ENCODE measurements around the gene AHCTF1. TPM values are rescaled to one million over a fixed set of nuclear protein-coding genes. Genes with fewer than 3 reads are reported as not detected.

AHCTF1 gene
- total RNA-seq, 4 donors from 2014 or later: 32.2 to 106 (median 38.2) TPM

DNA sequence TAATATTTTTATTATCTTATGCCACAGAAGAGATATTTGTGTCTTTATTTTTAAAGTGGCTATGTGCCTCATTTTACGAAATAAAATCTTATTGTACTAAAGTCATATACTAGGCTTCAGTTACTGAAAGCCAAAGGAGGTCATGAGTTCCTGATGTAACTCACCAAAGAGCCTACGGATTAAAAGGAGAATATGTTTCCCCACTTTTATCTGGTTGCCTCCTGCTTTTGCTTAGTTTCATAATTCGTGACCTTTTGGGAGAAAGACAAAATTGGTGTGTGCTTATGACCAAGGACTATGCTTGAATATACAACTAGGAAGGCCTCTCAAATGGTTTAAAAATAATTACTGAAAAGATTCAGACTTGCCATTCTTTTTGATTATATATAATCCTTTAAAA lies 18.2 kb upstream of the AHCTF1 start:
- no peak for TF ChIP-seq POLR2A (IDR thresholded peaks at IDR 0.05)
- TF ChIP-seq POLR2AphosphoS5 (IDR thresholded peaks at IDR 0.05): no peak
- no peak for TF ChIP-seq EP300 (IDR thresholded peaks at IDR 0.05)
- TF ChIP-seq, protein P1, sequence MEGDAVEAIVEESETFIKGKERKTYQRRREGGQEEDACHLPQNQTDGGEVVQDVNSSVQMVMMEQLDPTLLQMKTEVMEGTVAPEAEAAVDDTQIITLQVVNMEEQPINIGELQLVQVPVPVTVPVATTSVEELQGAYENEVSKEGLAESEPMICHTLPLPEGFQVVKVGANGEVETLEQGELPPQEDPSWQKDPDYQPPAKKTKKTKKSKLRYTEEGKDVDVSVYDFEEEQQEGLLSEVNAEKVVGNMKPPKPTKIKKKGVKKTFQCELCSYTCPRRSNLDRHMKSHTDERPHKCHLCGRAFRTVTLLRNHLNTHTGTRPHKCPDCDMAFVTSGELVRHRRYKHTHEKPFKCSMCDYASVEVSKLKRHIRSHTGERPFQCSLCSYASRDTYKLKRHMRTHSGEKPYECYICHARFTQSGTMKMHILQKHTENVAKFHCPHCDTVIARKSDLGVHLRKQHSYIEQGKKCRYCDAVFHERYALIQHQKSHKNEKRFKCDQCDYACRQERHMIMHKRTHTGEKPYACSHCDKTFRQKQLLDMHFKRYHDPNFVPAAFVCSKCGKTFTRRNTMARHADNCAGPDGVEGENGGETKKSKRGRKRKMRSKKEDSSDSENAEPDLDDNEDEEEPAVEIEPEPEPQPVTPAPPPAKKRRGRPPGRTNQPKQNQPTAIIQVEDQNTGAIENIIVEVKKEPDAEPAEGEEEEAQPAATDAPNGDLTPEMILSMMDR (IDR thresholded peaks at IDR 0.05): no peak
- Histone ChIP-seq H3K36me3 (no peaks in the 10 kb centered on the region), H3K9me3 (no peaks in the 10 kb centered on the region), H3K27me3 (no peaks in the 10 kb centered on the region), H3K4me1 (peaks cover 7% of the 10 kb centered on the region), H3K4me3 (no peak overlapping the region), H3K27ac (peak overlapping the region; percentile 58)
- 89% methylated on average over 3 of the region's 3 CpGs for WGBS
- no peak for DNase-seq (ENCODE audit: low spot score in 2 of 2)

DNA sequence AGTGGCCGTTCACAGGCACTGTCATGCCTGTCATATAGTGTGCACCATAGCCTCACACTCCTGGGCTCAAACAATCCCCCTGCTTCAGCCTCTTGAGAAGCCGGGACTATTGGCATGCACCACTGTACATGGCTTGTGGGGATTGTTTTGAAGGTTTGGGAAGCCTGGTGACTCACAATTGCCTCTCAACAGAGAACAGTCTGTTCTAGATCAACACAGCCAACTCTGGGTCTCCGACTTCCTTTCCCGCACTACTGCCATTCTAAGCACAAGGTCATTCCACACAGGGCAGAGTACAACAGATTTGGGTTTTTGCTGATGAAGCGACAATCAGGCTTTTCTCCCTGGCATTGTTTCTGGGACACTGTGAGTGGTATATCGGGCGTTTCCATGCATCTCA lies 15.5 kb upstream of the AHCTF1 start:
- TF ChIP-seq POLR2AphosphoS5 (IDR thresholded peaks at IDR 0.05): peak in 1 of 3 donors; percentile 53
- TF ChIP-seq EP300 (IDR thresholded peaks at IDR 0.05): no peak
- DNase-seq (ENCODE audit: low spot score in 2 of 2): peak in 1 of 2 donors; percentile 77
- Histone ChIP-seq H3K4me1 (peaks cover 7% of the 10 kb centered on the region), H3K36me3 (no peaks in the 10 kb centered on the region), H3K4me3 (no peak overlapping the region), H3K27ac (peak overlapping the region; percentile 83), H3K9me3 (no peaks in the 10 kb centered on the region), H3K27me3 (no peaks in the 10 kb centered on the region)
- WGBS: 74% methylated on average over 7 of the region's 7 CpGs

DNA sequence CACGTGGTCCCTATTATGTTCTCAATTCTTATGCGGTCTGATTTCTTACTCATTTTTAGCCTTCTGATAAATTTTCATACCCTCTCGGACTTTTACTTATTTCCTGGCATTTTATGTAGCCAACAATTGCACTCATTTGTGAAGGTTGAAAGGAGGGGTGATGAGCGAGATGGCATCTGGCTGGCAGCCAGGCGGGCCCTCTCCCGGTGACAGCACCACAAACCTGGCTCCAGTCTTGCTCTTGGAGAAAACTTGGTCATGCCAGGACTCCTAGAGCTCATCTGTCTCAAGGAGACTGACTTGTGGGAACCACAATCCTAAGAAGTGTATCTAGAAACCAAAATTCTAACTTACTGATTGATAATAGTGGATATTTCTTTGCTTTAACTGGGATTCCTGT lies 14.6 kb upstream of the AHCTF1 start:
- TF ChIP-seq, protein P1 (IDR thresholded peaks at IDR 0.05): no peak
- TF ChIP-seq EP300 (IDR thresholded peaks at IDR 0.05) (no peak), POLR2A (IDR thresholded peaks at IDR 0.05) (no peak), POLR2AphosphoS5 (IDR thresholded peaks at IDR 0.05) (no peak)
- no peak for DNase-seq (ENCODE audit: low spot score in 2 of 2)
- H3K27ac ChIP-seq: peak overlapping the region; percentile 83

DNA sequence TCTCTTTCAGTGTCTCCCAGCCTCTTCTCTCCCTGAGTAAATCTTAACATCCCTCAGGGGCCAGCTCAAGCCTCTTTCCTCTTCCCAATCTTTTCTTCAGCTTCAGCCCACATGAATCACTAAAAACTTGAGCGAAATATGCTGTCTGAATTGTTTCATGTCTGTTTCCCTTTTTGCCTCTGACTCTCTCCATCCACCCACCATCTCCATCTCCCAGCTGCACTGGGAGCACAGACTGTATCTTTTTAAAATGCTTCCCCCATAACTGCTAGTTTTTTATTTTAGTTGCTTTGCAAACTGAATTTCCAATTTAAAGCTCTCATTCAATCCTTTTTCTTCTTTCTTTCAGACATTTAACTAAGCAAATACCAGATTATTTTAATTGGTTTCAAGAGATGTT lies 3.0 kb upstream of the AHCTF1 start:
- H3K9me3 ChIP-seq: no peaks in the 10 kb centered on the region
- H3K27ac ChIP-seq: no peak overlapping the region
- H3K27me3 ChIP-seq: no peaks in the 10 kb centered on the region
- 73% methylated on average over 1 of the region's 1 CpG for WGBS
- H3K36me3 ChIP-seq: no peaks in the 10 kb centered on the region
- DNase-seq (ENCODE audit: low spot score in 2 of 2): no peak
- peaks cover 15% of the 10 kb centered on the region for H3K4me1 ChIP-seq
- TF ChIP-seq EP300 (IDR thresholded peaks at IDR 0.05) (no peak), POLR2A (IDR thresholded peaks at IDR 0.05) (no peak)
- TF ChIP-seq, protein P1 (IDR thresholded peaks at IDR 0.05): no peak
- no peak overlapping the region for H3K4me3 ChIP-seq

More for the DNA sequence above, 14.6 kb upstream of the AHCTF1 start:
- Histone ChIP-seq H3K4me3 (no peak overlapping the region), H3K9me3 (no peaks in the 10 kb centered on the region), H3K27me3 (no peaks in the 10 kb centered on the region), H3K36me3 (no peaks in the 10 kb centered on the region), H3K4me1 (peaks cover 7% of the 10 kb centered on the region)
- 87% methylated on average over 6 of the region's 6 CpGs for WGBS

DNA sequence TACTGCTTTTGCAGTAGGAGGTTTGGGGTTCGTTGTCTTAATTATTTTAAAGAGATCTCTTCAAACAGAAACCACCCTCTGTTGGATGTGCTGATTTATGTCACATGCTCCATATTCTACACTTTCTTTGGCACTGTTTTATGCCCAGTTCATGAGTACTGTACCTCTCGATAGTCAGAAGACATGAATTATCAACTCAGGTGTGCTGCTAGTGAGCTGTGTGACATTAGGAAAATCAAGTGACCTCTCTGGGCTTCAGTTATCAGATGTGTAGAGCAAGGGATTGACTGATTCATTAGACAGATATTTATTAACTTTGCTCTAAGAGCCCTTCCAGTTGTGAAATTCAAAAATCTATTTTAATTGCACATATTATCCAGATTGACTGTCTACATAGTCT lies 2.1 kb upstream of the AHCTF1 start:
- WGBS: 74% methylated on average over 2 of the region's 2 CpGs
- no peaks in the 10 kb centered on the region for H3K27me3 ChIP-seq
- TF ChIP-seq POLR2AphosphoS5 (IDR thresholded peaks at IDR 0.05): no peak
- TF ChIP-seq, protein P1 (IDR thresholded peaks at IDR 0.05): no peak
- no peak for TF ChIP-seq EP300 (IDR thresholded peaks at IDR 0.05)
- TF ChIP-seq POLR2A (IDR thresholded peaks at IDR 0.05): no peak
- no peak for DNase-seq (ENCODE audit: low spot score in 2 of 2)
- H3K27ac ChIP-seq: no peak overlapping the region
- H3K4me3 ChIP-seq: no peak overlapping the region
- peaks cover 18% of the 10 kb centered on the region for H3K4me1 ChIP-seq
- no peaks in the 10 kb centered on the region for H3K9me3 ChIP-seq
- no peaks in the 10 kb centered on the region for H3K36me3 ChIP-seq

DNA sequence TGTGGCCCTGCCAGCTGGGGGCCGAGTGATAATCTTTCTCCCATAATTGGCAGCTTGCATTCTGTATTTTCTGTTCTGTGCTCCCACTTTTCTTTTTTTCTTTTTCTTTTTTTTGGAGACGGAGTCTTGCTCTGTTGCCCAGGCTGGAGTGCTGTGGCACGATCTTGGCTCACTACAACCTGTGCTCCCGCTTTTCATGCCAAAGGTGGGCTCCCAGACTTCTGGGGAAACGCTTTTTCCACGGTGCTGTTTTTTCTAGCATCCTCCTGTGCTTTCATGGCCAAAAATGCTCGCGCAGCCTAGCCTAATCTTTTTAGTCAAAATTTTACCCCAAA lies 585 bp upstream of the AHCTF1 start:
- Histone ChIP-seq H3K4me1 (peaks cover 18% of the 10 kb centered on the region), H3K27me3 (no peaks in the 10 kb centered on the region), H3K27ac (peak overlapping the region; percentile 99), H3K9me3 (no peaks in the 10 kb centered on the region), H3K4me3 (peak overlapping the region; percentile 93), H3K36me3 (peaks cover 5% of the 10 kb centered on the region)
- TF ChIP-seq POLR2A (IDR thresholded peaks at IDR 0.05): no peak
- TF ChIP-seq, protein P1 (IDR thresholded peaks at IDR 0.05): no peak
- no peak for TF ChIP-seq EP300 (IDR thresholded peaks at IDR 0.05)
- no peak for TF ChIP-seq POLR2AphosphoS5 (IDR thresholded peaks at IDR 0.05)
- 14% methylated on average over 8 of the region's 8 CpGs for WGBS
- no peak for DNase-seq (ENCODE audit: low spot score in 2 of 2)

Measured in suprapubic skin (tissue), 4 donors.